ENCODE data around the gene FOXR1.

- TF ChIP-seq POLR2A (IDR thresholded peaks at IDR 0.05), result no peak
- TF ChIP-seq, protein P1, sequence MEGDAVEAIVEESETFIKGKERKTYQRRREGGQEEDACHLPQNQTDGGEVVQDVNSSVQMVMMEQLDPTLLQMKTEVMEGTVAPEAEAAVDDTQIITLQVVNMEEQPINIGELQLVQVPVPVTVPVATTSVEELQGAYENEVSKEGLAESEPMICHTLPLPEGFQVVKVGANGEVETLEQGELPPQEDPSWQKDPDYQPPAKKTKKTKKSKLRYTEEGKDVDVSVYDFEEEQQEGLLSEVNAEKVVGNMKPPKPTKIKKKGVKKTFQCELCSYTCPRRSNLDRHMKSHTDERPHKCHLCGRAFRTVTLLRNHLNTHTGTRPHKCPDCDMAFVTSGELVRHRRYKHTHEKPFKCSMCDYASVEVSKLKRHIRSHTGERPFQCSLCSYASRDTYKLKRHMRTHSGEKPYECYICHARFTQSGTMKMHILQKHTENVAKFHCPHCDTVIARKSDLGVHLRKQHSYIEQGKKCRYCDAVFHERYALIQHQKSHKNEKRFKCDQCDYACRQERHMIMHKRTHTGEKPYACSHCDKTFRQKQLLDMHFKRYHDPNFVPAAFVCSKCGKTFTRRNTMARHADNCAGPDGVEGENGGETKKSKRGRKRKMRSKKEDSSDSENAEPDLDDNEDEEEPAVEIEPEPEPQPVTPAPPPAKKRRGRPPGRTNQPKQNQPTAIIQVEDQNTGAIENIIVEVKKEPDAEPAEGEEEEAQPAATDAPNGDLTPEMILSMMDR (IDR thresholded peaks at IDR 0.05), result no peak
- no peak for TF ChIP-seq POLR2AphosphoS5 (IDR thresholded peaks at IDR 0.05)
Observed at GRCh38 chr11:119029069-119029339, 57.4 kb downstream of the FOXR1 start.

All from breast epithelium (tissue), 3 donors.